Pancreas (tissue), 10 donors: ENCODE results near the gene HECTD1. TPM values are rescaled to one million over a fixed set of nuclear protein-coding genes. Genes with fewer than 3 reads are reported as not detected.

ENCODE experiments used
- ATAC-seq, 4 donors: fragments of 200-7000 bp; cut with Tn5 transposase; one replicate each; pipeline versions ENCODE4 v1.8.0 to v1.9.1; 2020; ENCODE audit warnings: mild to moderate bottlenecking in 4 of 4, moderate library complexity in 4 of 4
- DNase-seq, 6 donors: peaks; one replicate each; pipeline ENCODE4 v3.0.0-alpha.2; 2020
- FAIRE-seq: peaks from 2 replicates; lab custom pipeline; 2012; peaks lifted over from hg19 to GRCh38; lab: Jason Lieb, UNC
- H3K27ac ChIP-seq, 4 donors: fragments of 200-600 bp; sonication (generic); 1 replicate in 3 of 4; 2 replicates in 1 of 4; pipeline versions ENCODE4 v1.5.0 to v1.8.0; 2020
- H3K27me3 ChIP-seq, 4 donors: fragments of 200-600 bp; one replicate each; pipeline ENCODE4 v1.8.0; 2021
- H3K36me3 ChIP-seq, 3 donors: fragments of 200-600 bp; sonication (generic) in 1 of 3; one replicate each; pipeline versions ENCODE4 v1.5.0 to v1.8.0; 2020 to 2021
- H3K4me1 ChIP-seq, 3 donors: fragments of 200-600 bp; one replicate each; pipeline ENCODE4 v1.8.0; 2021
- H3K4me3 ChIP-seq, 4 donors: fragments of 200-600 bp; sonication (generic) in 2 of 4; one replicate each; pipeline versions ENCODE4 v1.5.0 to v1.8.0; 2020 to 2021
- H3K9me3 ChIP-seq, 4 donors: fragments of 200-600 bp; one replicate each; pipeline ENCODE4 v1.8.0; 2021
- WGBS, 2 donors: extraction: QIAGEN DNeasy Blood & Tissue Kit; methylation state at CpG; one replicate each; pipeline ENCODE4 v1.1.7; 2013; 5-methylcytosine and 5-hydroxymethylcytosine counted together
- intact Hi-C, 3 donors: fragments of 100-400 bp; cut with DNase I; formaldehyde crosslinking; loops; one replicate each; pipeline versions ENCODE4 v1.11.1 to v1.14.2; 2022
- polyA plus RNA-seq, 2 donors: library from polyadenylated mRNA; stranded (reverse); fragments of 200-250 nt; gene quantifications; one replicate each; pipeline ENCODE4 v1.2.3, GENCODE V29; 2013
- total RNA-seq, 6 donors: library from RNA; stranded (reverse); fragmentation: NEBNext Ultra II Directional in 4 of 6; extraction: Animal tissue kit (Norgen Biotek cat#: 25700) in 4 of 6; gene quantifications; one replicate each; pipeline versions ENCODE4 v1.2.1 to v1.2.4, GENCODE V29; 2021 to 2023
- TF ChIP-seq, protein P1 (sequence below), 4 donors: fragments of 200-600 bp; sonication (generic) in 3 of 4; IDR thresholded peaks; one replicate each; pipeline versions ENCODE4 v1.5.0 to v1.8.0; 2021; ENCODE audit warnings: antibody characterized with exemption in 4 of 4
- donor health status: healthy with polysubstance abuse.
- donor health status: DM: no; HTN: no; CAD: no; lungs with moderate emphysema.
- donor health status: DM: no; HTN: no; CAD: no.
- donor health status: control.
- donor health status: control.
- donor health status: Bipolar disorder and iron deficiency.
- donor health status: DM: yes; HTN: yes; CAD: no.
- donor health status: DM: no; HTN: no; CAD: no.
- donor health status: DM: no; HTN: no; CAD: no.
- donor health status: DM: yes; HTN: yes; CAD: no.

HECTD1 gene
- total and polyA plus RNA-seq, 8 donors = 28.7 to 84.4 (median 68.0) TPM

DNA sequence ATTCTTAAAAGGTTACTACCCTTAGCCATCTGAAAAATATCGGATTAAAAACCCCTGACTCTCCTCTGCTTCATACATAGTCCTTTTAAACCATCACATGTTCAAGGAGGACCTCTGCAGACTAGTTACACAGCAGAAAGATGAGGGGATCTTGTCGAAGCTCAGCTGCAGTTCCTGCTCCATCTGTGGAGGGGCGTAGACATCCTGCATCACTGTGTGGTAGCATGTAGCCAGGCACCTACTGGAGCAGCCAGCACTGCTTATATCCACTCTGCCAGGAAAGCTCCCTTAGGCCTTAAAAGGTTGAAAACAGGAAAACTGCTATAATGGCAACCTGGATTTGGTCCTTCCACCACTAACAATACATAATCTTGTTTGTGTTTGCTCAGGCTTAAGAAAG is 123.8 kb downstream of the HECTD1 start:
- 87 to 88% methylated on average over 3 of the region's 3 CpGs for WGBS, 2 donors
- TF ChIP-seq, protein P1, sequence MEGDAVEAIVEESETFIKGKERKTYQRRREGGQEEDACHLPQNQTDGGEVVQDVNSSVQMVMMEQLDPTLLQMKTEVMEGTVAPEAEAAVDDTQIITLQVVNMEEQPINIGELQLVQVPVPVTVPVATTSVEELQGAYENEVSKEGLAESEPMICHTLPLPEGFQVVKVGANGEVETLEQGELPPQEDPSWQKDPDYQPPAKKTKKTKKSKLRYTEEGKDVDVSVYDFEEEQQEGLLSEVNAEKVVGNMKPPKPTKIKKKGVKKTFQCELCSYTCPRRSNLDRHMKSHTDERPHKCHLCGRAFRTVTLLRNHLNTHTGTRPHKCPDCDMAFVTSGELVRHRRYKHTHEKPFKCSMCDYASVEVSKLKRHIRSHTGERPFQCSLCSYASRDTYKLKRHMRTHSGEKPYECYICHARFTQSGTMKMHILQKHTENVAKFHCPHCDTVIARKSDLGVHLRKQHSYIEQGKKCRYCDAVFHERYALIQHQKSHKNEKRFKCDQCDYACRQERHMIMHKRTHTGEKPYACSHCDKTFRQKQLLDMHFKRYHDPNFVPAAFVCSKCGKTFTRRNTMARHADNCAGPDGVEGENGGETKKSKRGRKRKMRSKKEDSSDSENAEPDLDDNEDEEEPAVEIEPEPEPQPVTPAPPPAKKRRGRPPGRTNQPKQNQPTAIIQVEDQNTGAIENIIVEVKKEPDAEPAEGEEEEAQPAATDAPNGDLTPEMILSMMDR (IDR thresholded peaks at IDR 0.05) = no peak
- intact Hi-C loops = loop anchor here in 2 of 3 donors (5.0 to 10.0 kb wide), 2 partner anchors 101 to 109 kb away; no protein-coding TSS in a partner anchor
- H3K27ac ChIP-seq = no peak overlapping the region
- no peak for ATAC-seq
- no peak for FAIRE-seq
- H3K4me3 ChIP-seq = no peak overlapping the region
- no peaks in the 10 kb centered on the region for H3K4me1 ChIP-seq
- no peaks in the 10 kb centered on the region for H3K9me3 ChIP-seq
- no peaks in the 10 kb centered on the region for H3K27me3 ChIP-seq
- DNase-seq = no peak
- no peaks in the 10 kb centered on the region for H3K36me3 ChIP-seq

DNA sequence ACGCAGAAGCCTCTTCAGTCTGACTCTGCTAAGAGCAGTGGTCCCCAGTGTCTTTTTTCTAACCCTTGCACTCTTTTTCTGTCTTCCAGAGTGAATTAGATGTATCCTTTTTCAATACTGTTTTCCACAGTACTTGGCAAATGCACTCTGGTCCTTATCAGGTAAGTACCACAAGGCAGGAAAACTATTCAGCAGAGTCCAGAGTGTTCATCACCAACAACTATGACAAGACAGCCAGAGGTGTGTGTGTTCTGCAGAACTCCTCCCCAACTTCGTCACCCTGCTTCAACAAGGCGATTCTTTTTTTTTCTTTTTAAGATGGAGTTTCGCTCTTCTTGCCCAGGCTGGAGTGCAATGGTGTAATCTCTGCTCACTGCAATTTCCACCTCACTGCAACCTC is 127.1 kb downstream of the HECTD1 start:
- DNase-seq = no peak
- H3K27ac ChIP-seq = no peak overlapping the region
- no peak for FAIRE-seq
- no peak overlapping the region for H3K4me3 ChIP-seq
- TF ChIP-seq, protein P1 (IDR thresholded peaks at IDR 0.05) = no peak
- WGBS, 2 donors = 90 to 96% methylated on average over 4 of the region's 4 CpGs
- no peaks in the 10 kb centered on the region for H3K36me3 ChIP-seq
- intact Hi-C loops = loop anchor here in 2 of 3 donors (5.0 to 10.0 kb wide), 2 partner anchors 98 to 106 kb away; no protein-coding TSS in a partner anchor
- ATAC-seq = no peak
- H3K4me1 ChIP-seq = no peaks in the 10 kb centered on the region
- H3K9me3 ChIP-seq = no peaks in the 10 kb centered on the region
- no peaks in the 10 kb centered on the region for H3K27me3 ChIP-seq

DNA sequence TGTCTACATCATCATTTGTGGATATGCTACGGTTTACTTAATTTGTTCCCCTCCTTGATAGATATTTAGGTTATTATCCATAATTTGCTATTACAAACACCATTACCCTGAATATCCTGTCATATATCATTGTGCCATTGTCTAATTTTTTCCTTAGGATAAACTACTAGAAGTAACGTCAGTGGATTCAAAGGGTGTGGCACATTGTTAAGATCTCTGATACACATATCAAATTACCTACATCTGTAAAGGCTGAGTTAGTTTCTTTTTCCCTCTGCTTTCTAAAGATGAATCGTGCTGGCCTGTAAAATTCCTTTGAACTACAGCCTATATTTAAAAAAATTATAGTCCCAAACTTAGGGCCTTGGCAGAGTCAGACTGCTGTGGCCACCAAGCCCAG is 127.5 kb downstream of the HECTD1 start:
- no peak for DNase-seq
- H3K36me3 ChIP-seq = no peaks in the 10 kb centered on the region

DNA sequence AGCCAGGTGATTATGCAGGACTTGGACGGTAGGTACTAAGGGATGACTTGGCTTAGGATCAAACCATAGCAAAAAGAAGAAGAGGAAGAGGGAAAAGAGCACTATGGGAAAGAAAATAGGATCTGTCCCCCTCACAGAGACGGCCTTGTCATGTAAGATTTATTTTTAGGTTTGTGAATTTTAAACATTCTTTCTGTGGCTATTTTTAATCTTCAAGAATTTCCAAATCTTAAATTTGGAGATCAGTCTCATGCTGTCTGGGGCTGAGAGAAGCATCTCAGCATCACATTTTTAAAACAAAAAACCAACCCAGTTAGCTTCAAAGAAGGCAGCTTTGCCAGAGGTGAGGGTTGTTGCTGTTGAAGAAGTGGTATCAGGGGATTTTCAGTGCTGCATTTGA is 128.8 kb downstream of the HECTD1 start:
- WGBS, 2 donors = 54 to 56% methylated on average over 2 of the region's 2 CpGs
- no peaks in the 10 kb centered on the region for H3K36me3 ChIP-seq
- no peaks in the 10 kb centered on the region for H3K9me3 ChIP-seq
- FAIRE-seq = no peak
- no peak overlapping the region for H3K27ac ChIP-seq
- H3K4me3 ChIP-seq = no peak overlapping the region
- no peak for DNase-seq
- H3K27me3 ChIP-seq = no peaks in the 10 kb centered on the region
- ATAC-seq = no peak
- TF ChIP-seq, protein P1 (IDR thresholded peaks at IDR 0.05) = no peak
- H3K4me1 ChIP-seq = no peaks in the 10 kb centered on the region
- intact Hi-C loops = no loop called here

More for the DNA sequence above, 127.5 kb downstream of the HECTD1 start:
- no peak for FAIRE-seq
- H3K9me3 ChIP-seq = no peaks in the 10 kb centered on the region
- intact Hi-C loops = loop anchor here in 2 of 3 donors (5.0 to 10.0 kb wide), 2 partner anchors 98 to 105 kb away; no protein-coding TSS in a partner anchor
- TF ChIP-seq, protein P1 (IDR thresholded peaks at IDR 0.05) = no peak
- no peak for ATAC-seq
- H3K4me3 ChIP-seq = no peak overlapping the region
- no peak overlapping the region for H3K27ac ChIP-seq
- WGBS, 2 donors = 68 to 69% methylated on average over 3 of the region's 3 CpGs
- H3K27me3 ChIP-seq = no peaks in the 10 kb centered on the region
- H3K4me1 ChIP-seq = no peaks in the 10 kb centered on the region

DNA sequence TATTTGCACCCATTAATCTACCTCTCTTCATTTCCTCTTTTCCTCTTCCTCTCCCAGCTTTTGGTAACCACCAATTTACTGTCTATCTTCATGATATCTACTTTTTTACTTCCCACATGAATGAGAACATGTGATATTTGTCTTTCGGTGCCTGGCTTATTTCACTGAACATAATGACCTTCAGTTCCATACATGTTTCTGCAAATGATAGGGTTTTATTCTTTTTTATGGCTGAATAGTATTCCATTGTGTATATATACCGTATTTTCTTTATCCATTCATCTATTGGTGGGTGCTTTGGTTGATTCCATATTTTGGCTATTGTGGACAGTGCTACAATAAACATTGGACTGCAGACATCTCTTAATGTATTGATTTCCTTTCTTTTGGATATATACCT is 132.4 kb downstream of the HECTD1 start:
- Histone ChIP-seq H3K36me3 (no peaks in the 10 kb centered on the region), H3K4me1 (no peaks in the 10 kb centered on the region), H3K27ac (no peak overlapping the region), H3K9me3 (no peaks in the 10 kb centered on the region), H3K27me3 (no peaks in the 10 kb centered on the region), H3K4me3 (no peak overlapping the region)
- intact Hi-C loops = no loop called here
- no peak for DNase-seq
- 92 to 98% methylated on average over 2 of the region's 2 CpGs for WGBS, 2 donors
- TF ChIP-seq, protein P1 (IDR thresholded peaks at IDR 0.05) = no peak
- no peak for FAIRE-seq
- ATAC-seq = no peak
